Astrocyte (in vitro differentiated cells and primary cell): ENCODE measurements around the gene MBD2. TPM values are rescaled to one million over a fixed set of nuclear protein-coding genes. Genes with fewer than 3 reads are reported as not detected.

Source experiments
- DNase-seq: peaks from one replicate; pipeline ENCODE4 v3.0.0-alpha.2; 2010; ENCODE audit warnings: low read depth
- FAIRE-seq: peaks from 2 replicates; lab custom pipeline; 2011; peaks lifted over from hg19 to GRCh38; lab: Jason Lieb, UNC
- H2AFZ ChIP-seq: 2 replicates; pipeline ENCODE4 v1.6.0; 2012; ENCODE audit warnings: low read depth, low read length, inconsistent platforms
- H3K27ac ChIP-seq: 2 replicates; pipeline ENCODE4 v1.5.1; 2011; ENCODE audit warnings: low read depth, low read length, inconsistent platforms
- H3K27me3 ChIP-seq: 2 replicates; pipeline ENCODE4 v1.6.0; 2011; ENCODE audit warnings: low read length, inconsistent platforms; ENCODE audit not compliant: insufficient read depth
- H3K36me3 ChIP-seq: 2 replicates; pipeline ENCODE4 v1.5.1; 2011; ENCODE audit warnings: low read length, inconsistent platforms; ENCODE audit not compliant: insufficient read depth
- H3K4me1 ChIP-seq: 2 replicates; pipeline ENCODE4 v1.5.1; 2011; ENCODE audit warnings: low read length, inconsistent platforms; ENCODE audit not compliant: insufficient read depth
- H3K4me2 ChIP-seq: 2 replicates; pipeline ENCODE4 v1.6.0; 2012; ENCODE audit warnings: low read length, inconsistent platforms
- H3K4me3 ChIP-seq: 2 replicates; pipeline ENCODE4 v1.5.1; 2011; ENCODE audit warnings: low read depth, mild to moderate bottlenecking, low read length, inconsistent platforms; ENCODE audit not compliant: insufficient read depth
- H3K79me2 ChIP-seq: 2 replicates; pipeline ENCODE4 v1.6.0; 2012; ENCODE audit warnings: mild to moderate bottlenecking, low read length, inconsistent platforms; ENCODE audit not compliant: insufficient read depth
- H3K9ac ChIP-seq: 2 replicates; pipeline ENCODE4 v1.6.0; 2012; ENCODE audit warnings: mild to moderate bottlenecking, low read length, inconsistent platforms
- H3K9me3 ChIP-seq: 2 replicates; pipeline ENCODE4 v1.5.1; 2012; ENCODE audit warnings: low read depth, mild to moderate bottlenecking, low read length, inconsistent platforms; ENCODE audit not compliant: insufficient read depth
- H4K20me1 ChIP-seq: 2 replicates; pipeline ENCODE4 v1.6.0; 2012; ENCODE audit warnings: low read length, inconsistent platforms; ENCODE audit not compliant: insufficient read depth
- H3K27ac Mint-ChIP-seq: one replicate; pipeline ENCODE4 v1.8.0; 2021; ENCODE audit warnings: mild to moderate bottlenecking, mixed read lengths; ENCODE audit not compliant: unreplicated experiment
- H3K27me3 Mint-ChIP-seq: one replicate; pipeline ENCODE4 v1.8.0; 2021; ENCODE audit warnings: low read depth, mixed read lengths; ENCODE audit not compliant: unreplicated experiment
- H3K36me3 Mint-ChIP-seq: one replicate; pipeline ENCODE4 v1.8.0; 2021; ENCODE audit warnings: low read depth, mixed read lengths; ENCODE audit not compliant: unreplicated experiment
- H3K4me1 Mint-ChIP-seq: one replicate; pipeline ENCODE4 v1.8.0; 2021; ENCODE audit warnings: low read depth, mixed read lengths; ENCODE audit not compliant: unreplicated experiment
- H3K4me3 Mint-ChIP-seq: one replicate; pipeline ENCODE4 v1.8.0; 2021; ENCODE audit warnings: mild to moderate bottlenecking, moderate library complexity, mixed read lengths; ENCODE audit not compliant: unreplicated experiment
- H3K9me3 Mint-ChIP-seq: one replicate; pipeline ENCODE4 v1.8.0; 2021; ENCODE audit warnings: mild to moderate bottlenecking, mixed read lengths; ENCODE audit not compliant: unreplicated experiment
- EZH2 ChIP-seq: IDR thresholded peaks from 2 replicates; pipeline ENCODE4 v1.6.1; 2012; ENCODE audit warnings: mild to moderate bottlenecking, low read length, inconsistent platforms; ENCODE audit not compliant: insufficient read depth
- total RNA-seq: library from RNA; stranded (reverse); gene quantifications from 2 replicates; pipeline ENCODE4 v1.2.1, GENCODE V29; 2021
- TF ChIP-seq, protein P1 (sequence below): IDR thresholded peaks from 2 replicates; pipeline ENCODE4 v1.5.1; 2011; ENCODE audit warnings: low read depth, mild to moderate bottlenecking, inconsistent platforms, low read length, moderate library complexity; ENCODE audit not compliant: insufficient read depth

Gene MBD2
- total RNA-seq, 1 donor from 2014 or later = 53.1 TPM

DNA sequence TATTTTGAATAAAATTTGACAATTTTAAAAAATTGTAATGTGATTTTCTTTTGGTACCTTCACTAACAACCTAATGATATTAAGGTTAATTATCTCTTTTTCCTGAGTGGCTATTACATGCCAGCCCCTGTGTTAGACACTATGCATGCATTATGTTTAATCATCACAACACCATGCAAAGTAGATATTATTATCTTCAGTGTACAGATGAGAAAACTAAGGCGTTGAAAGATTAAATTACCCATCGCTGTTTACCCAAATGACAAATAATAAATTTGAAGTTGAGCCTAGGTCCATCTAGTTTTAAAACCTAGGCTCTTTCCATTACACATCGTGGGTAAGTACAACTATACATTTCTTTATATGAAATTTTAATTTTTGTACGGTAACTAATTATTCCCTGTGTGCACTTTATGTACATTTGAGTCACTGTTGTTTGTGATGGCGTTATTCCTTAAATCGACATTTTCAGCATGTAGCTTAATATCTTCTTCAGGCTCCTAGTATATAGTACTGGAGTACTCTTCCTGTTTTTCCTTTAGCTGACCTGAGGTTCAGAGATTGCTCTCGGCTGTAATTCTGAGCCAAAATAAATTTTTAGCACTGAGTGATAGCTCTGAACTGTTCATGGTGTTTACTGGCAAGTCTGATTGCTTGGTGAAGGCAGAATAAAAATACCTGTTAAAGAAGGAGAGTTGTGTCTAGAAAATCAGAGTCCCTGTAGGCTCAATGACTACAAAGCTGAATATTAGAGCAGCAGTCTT, 13.9 kb upstream of the MBD2 start:
- H3K27me3 Mint-ChIP-seq = no peaks in the 10 kb centered on the region
- DNase-seq = no peak
- no peaks in the 10 kb centered on the region for H3K36me3 Mint-ChIP-seq
- H4K20me1 ChIP-seq = no peaks in the 10 kb centered on the region
- H3K4me1 Mint-ChIP-seq = peaks cover 3% of the 10 kb centered on the region
- no peak overlapping the region for H2AFZ ChIP-seq
- no peak overlapping the region for H3K27ac ChIP-seq
- no peaks in the 10 kb centered on the region for H3K9me3 Mint-ChIP-seq
- H3K27me3 ChIP-seq = no peaks in the 10 kb centered on the region
- TF ChIP-seq, protein P1, sequence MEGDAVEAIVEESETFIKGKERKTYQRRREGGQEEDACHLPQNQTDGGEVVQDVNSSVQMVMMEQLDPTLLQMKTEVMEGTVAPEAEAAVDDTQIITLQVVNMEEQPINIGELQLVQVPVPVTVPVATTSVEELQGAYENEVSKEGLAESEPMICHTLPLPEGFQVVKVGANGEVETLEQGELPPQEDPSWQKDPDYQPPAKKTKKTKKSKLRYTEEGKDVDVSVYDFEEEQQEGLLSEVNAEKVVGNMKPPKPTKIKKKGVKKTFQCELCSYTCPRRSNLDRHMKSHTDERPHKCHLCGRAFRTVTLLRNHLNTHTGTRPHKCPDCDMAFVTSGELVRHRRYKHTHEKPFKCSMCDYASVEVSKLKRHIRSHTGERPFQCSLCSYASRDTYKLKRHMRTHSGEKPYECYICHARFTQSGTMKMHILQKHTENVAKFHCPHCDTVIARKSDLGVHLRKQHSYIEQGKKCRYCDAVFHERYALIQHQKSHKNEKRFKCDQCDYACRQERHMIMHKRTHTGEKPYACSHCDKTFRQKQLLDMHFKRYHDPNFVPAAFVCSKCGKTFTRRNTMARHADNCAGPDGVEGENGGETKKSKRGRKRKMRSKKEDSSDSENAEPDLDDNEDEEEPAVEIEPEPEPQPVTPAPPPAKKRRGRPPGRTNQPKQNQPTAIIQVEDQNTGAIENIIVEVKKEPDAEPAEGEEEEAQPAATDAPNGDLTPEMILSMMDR = no peak
- no peak for TF ChIP-seq EZH2
- no peak overlapping the region for H3K27ac Mint-ChIP-seq
- H3K4me3 Mint-ChIP-seq = no peak overlapping the region
- H3K4me3 ChIP-seq = no peak overlapping the region
- H3K79me2 ChIP-seq = no peaks in the 10 kb centered on the region
- H3K4me1 ChIP-seq = no peaks in the 10 kb centered on the region
- no peaks in the 10 kb centered on the region for H3K36me3 ChIP-seq
- no peak overlapping the region for H3K9ac ChIP-seq
- no peaks in the 10 kb centered on the region for H3K9me3 ChIP-seq
- H3K4me2 ChIP-seq = no peak overlapping the region
- FAIRE-seq = no peak

DNA sequence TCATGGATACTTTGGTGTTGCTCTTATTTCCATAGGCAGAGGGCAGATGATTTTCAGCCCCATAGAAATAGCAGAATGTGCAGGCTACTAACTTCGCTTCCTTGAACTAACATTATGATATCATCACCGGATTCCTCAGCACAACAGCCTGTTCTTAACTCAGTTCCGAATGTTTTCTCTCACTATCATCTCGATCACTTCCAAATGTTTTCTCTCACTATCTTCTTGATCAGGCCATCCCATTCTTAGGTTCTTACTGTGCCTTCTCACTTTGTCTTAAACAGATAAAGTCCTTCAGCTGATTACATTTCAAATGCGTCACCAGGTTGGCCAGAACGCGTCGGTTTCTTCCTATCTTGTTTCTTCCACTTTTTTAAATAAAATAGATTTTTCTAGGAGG, 11.4 kb upstream of the MBD2 start:
- no peaks in the 10 kb centered on the region for H4K20me1 ChIP-seq
- H3K9me3 ChIP-seq = no peaks in the 10 kb centered on the region
- FAIRE-seq = no peak
- TF ChIP-seq, protein P1 = no peak
- no peak for TF ChIP-seq EZH2
- DNase-seq = no peak
- H3K27me3 ChIP-seq = no peaks in the 10 kb centered on the region
- no peak overlapping the region for H3K9ac ChIP-seq
- no peak overlapping the region for H2AFZ ChIP-seq
- Mint-ChIP-seq H3K9me3 (no peaks in the 10 kb centered on the region), H3K4me3 (no peak overlapping the region), H3K27ac (no peak overlapping the region), H3K4me1 (peaks cover 3% of the 10 kb centered on the region), H3K27me3 (no peaks in the 10 kb centered on the region), H3K36me3 (no peaks in the 10 kb centered on the region)
- no peaks in the 10 kb centered on the region for H3K36me3 ChIP-seq
- H3K27ac ChIP-seq = no peak overlapping the region
- H3K79me2 ChIP-seq = no peaks in the 10 kb centered on the region
- no peaks in the 10 kb centered on the region for H3K4me1 ChIP-seq
- H3K4me2 ChIP-seq = no peak overlapping the region
- no peak overlapping the region for H3K4me3 ChIP-seq

DNA sequence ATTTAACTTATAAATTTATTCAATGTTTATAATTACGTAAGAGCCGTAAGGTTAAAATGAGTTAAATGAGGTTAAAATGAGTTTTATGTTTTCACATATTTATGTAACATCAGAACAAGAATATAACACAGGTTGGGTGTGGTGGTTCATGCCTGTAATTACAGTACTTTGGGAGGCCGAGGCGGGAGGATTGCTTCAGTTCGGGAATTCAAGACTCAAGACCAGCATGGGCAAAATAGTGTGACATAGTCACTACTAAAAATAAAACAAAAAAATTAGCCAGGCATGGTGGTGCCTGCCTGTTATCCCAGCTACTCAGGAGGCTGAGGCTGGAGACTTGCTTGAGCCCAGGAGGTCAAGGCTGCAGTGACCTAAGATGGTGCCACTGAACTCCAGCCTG, 9.3 kb upstream of the MBD2 start:
- DNase-seq = no peak
- no peak for FAIRE-seq
- H3K9me3 Mint-ChIP-seq = no peaks in the 10 kb centered on the region
- H3K27ac Mint-ChIP-seq = no peak overlapping the region
- no peaks in the 10 kb centered on the region for H3K36me3 Mint-ChIP-seq
- Histone ChIP-seq H3K79me2 (no peaks in the 10 kb centered on the region), H3K9me3 (no peaks in the 10 kb centered on the region), H3K4me1 (no peaks in the 10 kb centered on the region), H3K36me3 (no peaks in the 10 kb centered on the region), H3K4me2 (no peak overlapping the region), H3K27me3 (no peaks in the 10 kb centered on the region), H3K4me3 (no peak overlapping the region), H3K9ac (no peak overlapping the region), H3K27ac (no peak overlapping the region), H4K20me1 (no peaks in the 10 kb centered on the region), H2AFZ (no peak overlapping the region)
- no peak overlapping the region for H3K4me3 Mint-ChIP-seq
- no peaks in the 10 kb centered on the region for H3K27me3 Mint-ChIP-seq
- TF ChIP-seq EZH2 = no peak
- TF ChIP-seq, protein P1 = no peak
- peaks cover 2% of the 10 kb centered on the region for H3K4me1 Mint-ChIP-seq
